ENCODE data around the gene NUDT16.

The NUDT16 gene

DNA sequence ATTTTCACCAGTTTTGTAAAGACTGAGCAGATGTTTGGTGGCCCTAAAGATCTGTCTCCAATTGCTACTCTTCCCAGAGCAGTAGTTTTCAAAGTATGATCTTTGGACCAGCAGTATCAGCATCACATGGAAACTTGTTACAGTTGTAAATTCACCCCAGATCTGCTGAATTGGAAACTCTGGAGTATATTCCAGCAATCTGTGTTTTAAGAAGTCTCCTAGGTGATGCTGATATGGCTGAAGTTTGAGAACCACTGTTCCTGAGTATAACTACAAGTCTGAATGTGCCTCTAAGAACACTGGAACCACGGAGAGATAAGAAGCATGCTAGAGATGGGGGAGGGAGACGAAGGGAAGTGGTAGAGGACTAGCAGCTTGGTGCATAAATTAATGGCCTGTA is 45.7 kb downstream of the NUDT16 start:
- in situ Hi-C loops (cut with MboI; ENCODE audit: low pct_unique_long_range_greater_than_20kb, low sequenced_read_pairs): no loop called here
- no peak for DNase-seq

GRCh38 chr3:131431754-131432153 is 50.2 kb downstream of the NUDT16 start:
- in situ Hi-C loops (cut with MboI; ENCODE audit: low pct_unique_long_range_greater_than_20kb, low sequenced_read_pairs): no loop called here
- DNase-seq: no peak

GRCh38 chr3:131432441-131432840 is 50.9 kb downstream of the NUDT16 start:
- in situ Hi-C loops (cut with MboI; ENCODE audit: low pct_unique_long_range_greater_than_20kb, low sequenced_read_pairs): no loop called here
- no peak for DNase-seq

GRCh38 chr3:131435000-131435399 is 53.4 kb downstream of the NUDT16 start:
- in situ Hi-C loops (cut with MboI; ENCODE audit: low pct_unique_long_range_greater_than_20kb, low sequenced_read_pairs): no loop called here
- no peak for DNase-seq

Data from KBM-7 (cell line).